Activated CD4-positive, CD25-positive, alpha-beta regulatory T cell treated with anti-CD3 and anti-CD28 coated beads, Interleukin-2, amount 50 U/mL, for 72 hours (primary cell): Measurements from ENCODE around the gene PANX3.

ENCODE experiments used
- DNase-seq: peaks from one replicate; pipeline ENCODE4 v3.0.0; 2021

Gene PANX3

DNA sequence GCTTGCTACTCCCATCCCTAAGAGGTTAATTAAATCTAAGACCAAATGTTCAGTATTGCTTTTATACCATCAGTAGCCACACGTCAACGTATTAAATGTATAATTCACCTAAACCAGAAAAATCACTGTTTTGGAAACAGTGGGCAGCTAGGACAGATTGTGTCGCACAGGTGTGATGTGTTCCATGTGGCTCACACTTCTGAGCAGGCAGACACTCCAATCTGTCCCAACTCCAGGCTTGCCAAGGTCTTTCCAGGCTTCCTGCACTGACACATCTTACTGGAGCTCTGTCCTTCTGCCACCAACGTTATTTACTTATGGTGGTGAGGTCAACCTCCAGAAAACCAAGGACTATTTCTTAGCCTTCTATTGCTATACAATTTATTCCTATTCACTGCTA is 50.9 kb downstream of the PANX3 start:
- DNase-seq: no peak

DNA sequence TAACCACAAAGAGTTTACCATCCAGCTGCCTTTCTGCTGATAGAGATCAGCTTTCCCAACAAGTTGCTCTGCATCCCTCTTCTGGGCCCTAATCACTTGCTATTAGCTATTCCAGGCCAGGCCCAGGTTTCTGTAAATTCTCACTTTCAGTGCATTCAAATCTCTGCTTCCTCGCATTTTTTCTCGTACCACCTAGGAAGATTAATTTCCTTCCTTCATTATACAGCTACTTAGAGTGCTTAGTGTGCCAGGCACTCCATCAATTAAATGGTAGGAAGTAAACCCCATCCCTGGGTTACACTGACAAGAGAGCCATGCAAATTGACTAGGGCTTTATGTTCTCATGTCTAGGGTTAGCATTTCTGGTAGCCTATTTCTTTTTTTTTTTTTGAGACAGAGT is 52.6 kb downstream of the PANX3 start:
- DNase-seq: no peak

DNA sequence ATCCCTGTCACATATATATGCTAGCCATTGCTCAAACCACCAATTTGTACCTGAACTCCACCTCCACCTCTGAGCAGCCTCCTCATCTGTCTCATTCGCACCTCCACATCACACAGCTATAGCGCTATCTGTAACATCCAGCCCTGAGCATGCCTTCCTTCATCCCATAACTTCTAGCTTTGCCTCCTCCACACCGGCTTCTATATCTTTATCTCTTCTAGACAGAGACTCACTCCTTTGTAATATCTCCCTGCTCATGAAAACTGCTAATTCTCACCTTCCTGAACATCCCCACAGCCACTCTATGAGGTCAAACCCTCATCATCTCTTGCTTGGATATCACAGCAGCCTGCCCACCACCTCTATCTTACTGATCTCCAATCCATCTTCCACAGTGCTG is 56.4 kb downstream of the PANX3 start:
- DNase-seq: no peak

DNA sequence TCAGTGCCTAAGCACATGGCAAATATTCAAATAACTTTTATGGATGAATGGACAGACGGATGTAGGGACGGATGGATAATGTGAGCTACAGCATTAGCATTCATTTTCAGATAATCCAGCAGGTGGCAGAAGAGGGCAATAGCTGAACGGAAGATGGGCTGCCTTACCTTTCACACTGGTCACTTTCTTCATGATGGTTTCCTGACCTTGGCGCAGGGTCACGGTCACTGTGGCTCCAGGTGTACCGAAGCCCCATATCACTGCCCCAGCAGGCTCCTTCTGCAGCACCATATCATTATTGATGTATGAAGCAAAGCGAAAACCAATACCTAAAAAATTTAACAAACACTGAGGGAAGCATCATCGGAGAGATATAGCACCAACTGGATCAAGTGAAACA is 58.0 kb downstream of the PANX3 start:
- DNase-seq: no peak
